HG02938 (cell line): ENCODE measurements around the gene KRT38.
"Not testable (repeated sequence)": the region's sequence is repeated elsewhere in the genome, so short reads cannot be mapped to it uniquely, and the experiment has no call there.

ENCODE experiments used
- ATAC-seq: cut with Tn5 transposase; IDR thresholded peaks from one replicate; pipeline ENCODE4 v1.9.1; 2021; ENCODE audit warnings: mild to moderate bottlenecking, moderate library complexity; ENCODE audit not compliant: unreplicated experiment

The KRT38 gene

GRCh38 chr17:41396996-41397660 is 43.7 kb downstream of the KRT38 start, which contains the start of gene KRT31:
TSS of gene KRT31 (minus strand) at chr17:41397608. CDS start at chr17:41397539, 69 bp downstream.
- no peak for ATAC-seq

- no peak for ATAC-seq
Measured at GRCh38 chr17:41396340-41396739, 44.4 kb downstream of the KRT38 start.

- no peak for ATAC-seq
Measured at GRCh38 chr17:41395611-41396010, 45.2 kb downstream of the KRT38 start.

DNA sequence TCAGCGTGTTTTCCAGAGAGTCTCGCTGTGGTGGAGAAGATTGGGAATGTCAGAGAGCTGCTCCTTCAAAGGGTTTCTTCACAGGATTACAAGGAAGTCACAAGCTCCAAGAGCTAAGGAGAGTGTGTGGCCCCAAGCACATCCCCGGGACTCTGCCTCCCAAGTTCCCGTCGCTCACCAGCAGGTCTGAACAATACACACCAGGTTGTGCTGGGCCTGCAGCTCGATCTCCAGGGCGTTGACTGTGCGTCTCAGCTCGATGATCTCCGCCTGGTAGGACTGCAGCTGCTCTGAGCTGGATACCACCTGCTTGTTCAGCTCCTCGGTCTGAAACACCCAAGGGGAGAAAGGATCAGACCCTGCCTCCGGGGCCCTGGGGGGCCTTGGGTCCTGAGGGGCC is 45.7 kb downstream of the KRT38 start:
- not testable (repeated sequence) for ATAC-seq

DNA sequence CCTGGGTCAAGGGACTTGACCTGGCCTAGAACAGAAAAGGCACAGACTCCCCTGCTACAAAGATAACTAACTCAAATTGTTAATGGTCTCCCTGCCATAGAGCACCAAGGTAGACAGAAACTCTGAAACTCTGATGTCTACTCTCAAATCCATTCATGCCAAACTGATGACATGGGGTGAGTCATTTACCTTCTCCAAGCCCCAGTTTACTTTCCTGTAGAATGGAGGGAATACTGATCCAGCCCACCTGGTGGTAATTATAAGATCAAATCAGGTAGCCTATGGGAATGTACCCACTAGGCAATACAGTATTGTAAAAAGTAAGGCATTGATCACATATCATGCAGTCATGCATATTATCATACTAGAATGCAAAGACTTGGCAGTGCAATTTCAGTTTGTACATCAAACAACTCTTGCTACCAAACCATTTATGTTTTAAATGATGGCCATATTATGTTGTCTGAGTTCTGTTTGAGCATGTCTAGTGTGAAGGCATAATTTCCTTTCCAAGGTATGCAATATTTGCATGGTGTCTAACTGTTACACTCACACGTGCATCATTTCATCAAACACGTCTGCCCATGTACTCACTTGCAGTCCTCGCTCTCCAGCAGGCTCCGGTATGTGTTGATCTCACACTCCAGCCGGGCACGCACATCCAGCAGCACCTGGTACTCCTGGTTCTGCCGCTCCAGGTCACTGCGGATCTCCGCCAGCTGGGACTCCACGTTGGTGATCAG is 46.4 kb downstream of the KRT38 start:
- no peak for ATAC-seq

DNA sequence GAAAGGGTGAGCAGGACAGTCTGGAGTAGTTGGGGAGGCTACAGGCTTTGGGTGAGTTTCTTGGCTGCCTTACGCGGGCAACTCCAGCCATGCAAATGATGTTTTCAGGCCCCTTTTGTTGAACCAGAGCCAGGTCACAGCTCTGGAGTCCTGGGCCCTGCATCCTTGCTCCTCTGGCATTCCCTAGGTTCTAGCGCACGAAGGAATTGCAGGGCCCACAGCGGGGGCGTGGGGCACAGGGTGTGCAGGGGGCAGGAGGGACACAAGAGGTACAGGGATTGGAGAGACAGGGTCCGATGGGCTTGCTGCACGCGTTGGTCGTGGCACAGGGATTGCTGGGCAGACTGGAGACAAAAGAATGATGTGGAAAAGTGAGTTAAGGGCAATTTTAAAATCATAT is 47.0 kb downstream of the KRT38 start:
- no peak for ATAC-seq

DNA sequence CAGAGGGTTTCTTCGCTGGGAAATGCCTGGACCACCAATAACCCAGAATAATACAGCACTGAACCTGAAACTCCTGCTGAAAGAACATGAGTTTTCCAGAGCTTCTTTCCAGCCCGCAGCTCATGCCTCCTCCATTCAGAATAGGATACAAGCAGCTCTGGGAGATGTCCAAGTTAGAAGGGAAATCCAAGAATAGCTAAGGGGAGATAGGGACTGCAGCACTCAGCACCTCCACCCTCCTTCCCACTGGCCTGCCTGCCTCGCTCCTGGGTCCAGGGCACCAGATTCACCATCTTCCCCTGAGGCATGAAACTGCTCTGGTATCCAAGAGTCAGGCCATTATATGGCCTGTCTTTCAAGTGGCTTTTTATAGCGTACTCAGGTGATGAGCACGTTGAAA is 47.5 kb downstream of the KRT38 start:
- ATAC-seq, result no peak

- no peak for ATAC-seq
Measured at GRCh38 chr17:41392278-41392677, 48.5 kb downstream of the KRT38 start.

GRCh38 chr17:41391535-41391934 is 49.2 kb downstream of the KRT38 start:
- ATAC-seq, result no peak

GRCh38 chr17:41390411-41390938 is 50.3 kb downstream of the KRT38 start:
- ATAC-seq, result no peak

DNA sequence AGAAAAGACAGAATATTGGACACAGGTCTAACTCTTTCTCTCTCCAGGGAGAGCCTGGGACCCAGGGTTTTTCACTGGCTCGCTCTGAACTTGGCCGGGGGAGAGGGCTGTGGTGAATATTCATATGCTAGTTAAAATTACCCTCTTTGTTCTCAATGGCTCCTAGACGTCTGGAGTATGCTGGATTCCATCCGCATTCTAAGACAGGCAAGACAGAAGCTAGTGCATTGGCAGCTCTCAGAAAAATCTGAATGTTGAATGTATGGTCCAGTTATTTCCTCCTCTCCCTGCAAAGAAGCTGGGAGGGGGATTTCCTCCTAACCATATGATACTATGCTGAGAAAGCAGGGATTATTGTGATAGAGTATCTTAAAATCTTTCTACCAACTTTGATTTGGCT is 53.1 kb downstream of the KRT38 start:
- ATAC-seq, result no peak

- no peak for ATAC-seq
Measured at GRCh38 chr17:41386227-41386626, 54.6 kb downstream of the KRT38 start.
